ENCODE data around the gene C11orf16.

GRCh38 chr11:8927233-8927632 is 5.5 kb downstream of the C11orf16 start:
- TF ChIP-seq POLR2AphosphoS5 (IDR thresholded peaks at IDR 0.05) = no peak
- TF ChIP-seq, protein P1, sequence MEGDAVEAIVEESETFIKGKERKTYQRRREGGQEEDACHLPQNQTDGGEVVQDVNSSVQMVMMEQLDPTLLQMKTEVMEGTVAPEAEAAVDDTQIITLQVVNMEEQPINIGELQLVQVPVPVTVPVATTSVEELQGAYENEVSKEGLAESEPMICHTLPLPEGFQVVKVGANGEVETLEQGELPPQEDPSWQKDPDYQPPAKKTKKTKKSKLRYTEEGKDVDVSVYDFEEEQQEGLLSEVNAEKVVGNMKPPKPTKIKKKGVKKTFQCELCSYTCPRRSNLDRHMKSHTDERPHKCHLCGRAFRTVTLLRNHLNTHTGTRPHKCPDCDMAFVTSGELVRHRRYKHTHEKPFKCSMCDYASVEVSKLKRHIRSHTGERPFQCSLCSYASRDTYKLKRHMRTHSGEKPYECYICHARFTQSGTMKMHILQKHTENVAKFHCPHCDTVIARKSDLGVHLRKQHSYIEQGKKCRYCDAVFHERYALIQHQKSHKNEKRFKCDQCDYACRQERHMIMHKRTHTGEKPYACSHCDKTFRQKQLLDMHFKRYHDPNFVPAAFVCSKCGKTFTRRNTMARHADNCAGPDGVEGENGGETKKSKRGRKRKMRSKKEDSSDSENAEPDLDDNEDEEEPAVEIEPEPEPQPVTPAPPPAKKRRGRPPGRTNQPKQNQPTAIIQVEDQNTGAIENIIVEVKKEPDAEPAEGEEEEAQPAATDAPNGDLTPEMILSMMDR (IDR thresholded peaks at IDR 0.05) = no peak
